Omental fat pad (tissue), 4 donors: ENCODE measurements around the gene CLDN24. TPM values are rescaled to one million over a fixed set of nuclear protein-coding genes. Genes with fewer than 3 reads are reported as not detected.
"Not testable (repeated sequence)": the region's sequence is repeated elsewhere in the genome, so short reads cannot be mapped to it uniquely, and the experiment has no call there.

Experiments used
- ATAC-seq: fragments of 150-250 bp; one replicate; pipeline ENCODE4 v1.9.1; 2016; ENCODE audit warnings: mild to moderate bottlenecking, moderate library complexity; ENCODE audit not compliant: low FRiP score
- DNase-seq: peaks from one replicate; pipeline ENCODE4 v3.0.0-alpha.2; 2019; ENCODE audit warnings: low spot score
- CTCF ChIP-seq, 3 donors: fragments of 450-650 bp; IDR thresholded peaks; one replicate each; pipeline ENCODE4 v1.5.1; 2016 to 2017; ENCODE audit warnings: antibody characterized with exemption in 3 of 3, mild to moderate bottlenecking in 3 of 3, moderate library complexity in 2 of 3
- total RNA-seq, 4 donors: library from RNA; depleted of rRNA; stranded (reverse); fragments of >200 nt; gene quantifications; one replicate each; pipeline ENCODE4 v1.1.0, GENCODE V29; 2016

The CLDN24 gene
- total RNA-seq, 4 donors from 2014 or later = not detected

GRCh38 chr4:183332447-183332846 is 10.2 kb upstream of the CLDN24 start:
- ATAC-seq (no peak), DNase-seq (no peak)
- TF ChIP-seq CTCF (IDR thresholded peaks at IDR 0.05) = no peak

- DNase-seq = no peak
- no peak for ATAC-seq
- no peak for TF ChIP-seq CTCF (IDR thresholded peaks at IDR 0.05)
Measured at GRCh38 chr4:183330841-183331240, 8.6 kb upstream of the CLDN24 start.

DNA sequence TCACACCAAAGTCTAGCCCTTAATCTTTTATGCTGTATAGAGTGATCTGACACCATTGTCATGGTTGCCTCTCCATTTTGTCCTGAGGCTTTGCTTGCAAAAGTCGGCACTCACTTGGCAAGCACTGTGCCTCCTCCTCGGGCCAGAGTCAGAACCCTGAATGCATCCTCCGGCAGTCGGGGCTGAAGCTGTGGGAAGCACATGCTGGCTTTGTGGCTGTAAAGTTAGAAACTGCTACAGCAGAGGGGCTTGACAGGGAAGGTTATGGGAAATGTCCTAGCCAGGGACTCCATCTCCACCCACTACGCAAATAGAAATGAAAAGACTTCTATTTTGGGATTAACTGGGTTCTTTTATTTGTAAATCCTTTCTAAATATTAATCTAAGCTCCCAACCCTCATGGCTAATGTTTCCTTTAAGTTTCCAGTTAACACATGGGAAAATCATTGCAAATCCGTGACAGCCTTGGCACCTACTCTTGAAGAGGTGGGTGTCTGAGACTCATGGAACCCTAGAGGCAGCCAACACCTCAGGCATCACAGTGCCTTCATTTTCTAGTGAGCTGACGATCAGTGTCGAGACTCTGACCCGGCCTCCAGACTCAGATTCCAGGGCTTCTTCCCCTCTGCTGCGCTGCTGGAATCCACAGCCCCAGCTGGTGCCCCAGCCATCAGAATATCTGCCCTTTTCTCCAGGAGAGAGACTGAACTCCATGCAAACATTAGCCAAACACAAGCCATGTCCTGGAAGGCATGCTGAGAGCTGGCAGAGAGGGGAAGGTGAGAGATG is 7.9 kb upstream of the CLDN24 start:
- TF ChIP-seq CTCF (IDR thresholded peaks at IDR 0.05) = no peak
- DNase-seq (no peak), ATAC-seq (no peak)

DNA sequence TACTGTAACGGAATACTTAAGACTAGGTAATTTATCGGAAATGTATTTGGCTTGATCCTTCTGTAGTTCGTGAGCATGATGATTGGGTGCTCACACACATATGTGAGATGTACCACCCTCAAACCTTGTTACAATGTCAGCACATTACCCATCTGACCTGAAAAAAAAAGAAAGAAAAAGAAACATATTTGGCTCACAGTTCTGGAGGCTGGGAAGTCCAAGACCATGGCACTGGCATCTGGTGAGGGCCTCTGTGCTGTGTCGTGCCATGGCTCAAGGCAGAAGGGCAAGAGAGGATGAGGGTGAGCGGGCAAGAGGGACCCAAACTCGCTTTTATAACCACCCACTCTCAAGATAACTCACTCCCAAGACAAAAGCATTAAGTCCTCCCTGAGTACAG is 7.0 kb upstream of the CLDN24 start:
- ATAC-seq (no peak), DNase-seq (no peak)
- TF ChIP-seq CTCF (IDR thresholded peaks at IDR 0.05) = no peak

GRCh38 chr4:183328832-183329231 is 6.6 kb upstream of the CLDN24 start:
- no peak for TF ChIP-seq CTCF (IDR thresholded peaks at IDR 0.05)
- ATAC-seq (no peak), DNase-seq (no peak)

DNA sequence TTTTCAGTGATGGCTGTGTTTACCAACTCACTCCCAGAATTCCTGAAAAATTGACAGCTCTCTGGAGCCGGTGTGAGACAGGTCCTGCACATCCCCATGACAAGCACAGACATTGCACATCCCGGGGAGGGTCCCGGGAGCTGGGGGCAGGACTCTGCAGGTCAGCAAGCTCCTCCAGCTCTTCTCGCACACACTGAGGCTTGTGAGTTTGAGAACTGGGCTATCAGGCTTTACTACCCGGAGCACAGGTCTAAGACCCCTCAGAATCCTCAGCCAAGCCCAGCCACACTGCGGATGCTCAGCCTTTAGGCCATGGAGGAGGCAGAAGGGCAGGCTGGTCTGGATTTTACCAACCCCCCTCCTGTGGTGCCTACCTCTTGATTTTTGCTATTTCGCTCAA is 5.6 kb upstream of the CLDN24 start:
- ATAC-seq = no peak
- no peak for TF ChIP-seq CTCF (IDR thresholded peaks at IDR 0.05)
- no peak for DNase-seq

GRCh38 chr4:183326853-183327252 is 4.6 kb upstream of the CLDN24 start:
- no peak for ATAC-seq
- TF ChIP-seq CTCF (IDR thresholded peaks at IDR 0.05) = no peak
- no peak for DNase-seq

DNA sequence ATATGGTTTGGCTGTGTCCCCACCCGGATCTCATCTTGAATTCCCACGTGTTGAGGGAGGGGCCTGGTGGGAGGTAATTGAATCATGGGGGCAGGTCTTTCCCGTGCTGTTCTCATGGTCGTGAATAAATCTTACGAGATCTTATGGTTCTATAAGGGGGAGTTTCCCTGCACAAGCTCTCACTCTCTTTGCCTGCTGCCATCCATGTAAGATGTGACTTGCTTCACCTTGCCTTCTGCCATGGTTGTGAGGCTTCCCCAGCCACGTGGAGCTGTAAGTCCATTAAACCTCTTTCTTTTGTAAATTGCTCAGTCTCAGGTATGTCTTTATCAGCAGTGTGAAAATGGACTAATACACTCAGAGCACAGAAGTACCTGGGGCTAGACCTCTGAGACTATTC is 4.2 kb upstream of the CLDN24 start:
- ATAC-seq, DNase-seq: not testable (repeated sequence)
